HG02943 (cell line): Measurements from ENCODE around the gene PGPEP1.
"Not testable (repeated sequence)": the region's sequence is repeated elsewhere in the genome, so short reads cannot be mapped to it uniquely, and the experiment has no call there.

ENCODE experiments used
- ATAC-seq: cut with Tn5 transposase; IDR thresholded peaks from one replicate; pipeline ENCODE4 v1.9.1; 2021; ENCODE audit warnings: mild to moderate bottlenecking, low read depth, moderate library complexity; ENCODE audit not compliant: unreplicated experiment

Gene PGPEP1

GRCh38 chr19:18388960-18389725, 48.7 kb downstream of the PGPEP1 start:
- no peak for ATAC-seq

DNA sequence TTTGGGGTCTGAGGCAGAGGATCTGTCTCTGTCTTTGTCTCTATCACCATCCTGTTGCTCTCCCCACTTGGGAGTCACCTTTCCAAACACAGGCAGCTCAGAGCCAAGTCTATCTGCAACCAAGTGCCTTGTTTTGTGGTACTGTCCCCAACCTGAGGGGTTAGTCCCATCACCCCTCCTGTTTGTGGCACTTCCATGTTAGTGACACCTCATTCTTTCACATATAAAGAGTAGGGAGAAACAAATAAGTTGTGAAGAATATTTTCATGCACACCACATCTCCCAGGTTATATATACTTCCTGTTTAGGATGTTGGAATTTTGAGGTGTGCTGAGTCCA, 49.3 kb downstream of the PGPEP1 start:
- no peak for ATAC-seq

GRCh38 chr19:18390065-18390907, 49.9 kb downstream of the PGPEP1 start:
- no peak for ATAC-seq

GRCh38 chr19:18391509-18392075, 51.2 kb downstream of the PGPEP1 start:
- ATAC-seq = no peak

- no peak for ATAC-seq
Observed at GRCh38 chr19:18392417-18392816, 52.0 kb downstream of the PGPEP1 start.

DNA sequence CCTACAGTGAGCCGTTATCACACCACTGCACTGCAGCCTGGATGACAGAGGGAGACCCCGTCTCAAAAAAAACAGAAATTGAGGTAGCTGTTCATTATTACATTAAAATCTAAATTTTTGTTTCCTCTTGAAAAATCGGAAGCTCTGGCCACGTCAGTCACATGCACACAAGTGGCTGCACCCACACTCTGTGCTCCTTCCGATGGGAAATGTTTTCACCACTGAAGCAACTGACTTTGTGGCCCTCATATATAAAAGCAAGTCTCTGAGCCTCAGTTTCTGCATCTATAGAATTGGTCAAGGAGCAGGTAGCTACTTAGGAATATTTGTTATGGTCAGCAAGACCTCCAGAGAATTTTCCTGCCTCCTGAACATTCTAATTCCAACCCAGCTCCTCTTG, 52.5 kb downstream of the PGPEP1 start:
- no peak for ATAC-seq

DNA sequence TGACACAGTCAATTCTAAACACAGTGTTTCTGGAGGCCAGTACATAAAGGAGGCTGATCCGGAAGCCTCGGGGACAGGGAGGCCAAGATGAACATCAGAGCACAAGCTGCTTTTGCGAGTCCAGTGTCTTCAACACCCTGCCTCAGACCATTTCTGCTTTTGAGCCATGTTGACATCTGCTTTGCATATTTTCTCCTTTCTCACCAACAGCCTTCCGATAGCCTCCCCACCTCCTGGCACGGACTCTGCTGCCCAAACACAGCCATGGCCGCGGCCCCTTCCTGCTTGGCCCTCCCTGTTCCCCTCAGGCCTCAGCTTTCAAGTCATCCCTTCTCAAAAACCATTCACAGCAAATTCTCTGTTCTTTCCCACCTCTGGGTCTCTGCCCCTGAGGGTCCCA, 53.4 kb downstream of the PGPEP1 start:
- ATAC-seq = no peak

DNA sequence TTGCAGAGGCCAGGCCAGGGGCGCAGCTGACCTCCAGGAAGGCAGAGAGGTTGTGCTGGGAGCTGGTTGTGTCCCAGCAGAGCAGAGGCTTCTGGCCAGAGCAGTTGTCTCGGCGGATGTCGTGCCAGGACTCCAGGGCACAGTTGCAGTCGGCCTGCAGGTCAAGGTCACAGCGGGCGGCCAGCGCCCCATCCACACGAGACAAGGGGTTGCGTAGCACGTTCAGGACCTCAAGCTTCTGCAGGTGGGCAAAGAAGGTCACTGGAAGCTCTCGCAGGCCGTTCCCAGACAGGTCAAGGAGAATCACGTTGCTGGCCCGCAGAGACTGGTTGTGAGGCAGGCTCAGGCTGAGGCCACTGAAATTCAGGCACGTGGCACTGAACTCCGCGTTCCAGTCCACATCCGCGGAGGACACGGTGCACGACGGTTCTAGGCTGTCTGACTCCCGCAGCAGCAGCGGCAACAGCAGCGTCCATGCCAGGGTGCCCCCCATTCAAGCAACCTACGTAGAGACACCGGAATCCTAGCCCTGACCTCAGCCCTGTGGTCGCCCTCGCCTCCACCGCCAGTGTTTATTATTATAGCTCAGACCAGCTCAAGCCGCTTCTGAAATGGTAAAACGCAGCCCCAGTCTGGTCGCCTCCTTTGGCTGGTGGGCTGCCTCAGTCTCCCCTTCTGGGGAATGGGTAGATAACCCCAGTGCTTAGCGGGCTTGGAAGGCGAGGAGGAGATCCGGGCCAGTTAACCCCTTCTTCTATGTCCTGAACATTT, 56.3 kb downstream of the PGPEP1 start:
- no peak for ATAC-seq

- no peak for ATAC-seq
Observed at GRCh38 chr19:18397242-18398202, 57.1 kb downstream of the PGPEP1 start, which contains the start of gene LRRC25. LRRC25 (minus strand) TSS chr19:18397622; CDS start chr19:18396963, 659 bp downstream.

GRCh38 chr19:18399008-18399407, 58.6 kb downstream of the PGPEP1 start:
- no peak for ATAC-seq

GRCh38 chr19:18401580-18402112, 61.2 kb downstream of the PGPEP1 start:
- ATAC-seq = no peak

DNA sequence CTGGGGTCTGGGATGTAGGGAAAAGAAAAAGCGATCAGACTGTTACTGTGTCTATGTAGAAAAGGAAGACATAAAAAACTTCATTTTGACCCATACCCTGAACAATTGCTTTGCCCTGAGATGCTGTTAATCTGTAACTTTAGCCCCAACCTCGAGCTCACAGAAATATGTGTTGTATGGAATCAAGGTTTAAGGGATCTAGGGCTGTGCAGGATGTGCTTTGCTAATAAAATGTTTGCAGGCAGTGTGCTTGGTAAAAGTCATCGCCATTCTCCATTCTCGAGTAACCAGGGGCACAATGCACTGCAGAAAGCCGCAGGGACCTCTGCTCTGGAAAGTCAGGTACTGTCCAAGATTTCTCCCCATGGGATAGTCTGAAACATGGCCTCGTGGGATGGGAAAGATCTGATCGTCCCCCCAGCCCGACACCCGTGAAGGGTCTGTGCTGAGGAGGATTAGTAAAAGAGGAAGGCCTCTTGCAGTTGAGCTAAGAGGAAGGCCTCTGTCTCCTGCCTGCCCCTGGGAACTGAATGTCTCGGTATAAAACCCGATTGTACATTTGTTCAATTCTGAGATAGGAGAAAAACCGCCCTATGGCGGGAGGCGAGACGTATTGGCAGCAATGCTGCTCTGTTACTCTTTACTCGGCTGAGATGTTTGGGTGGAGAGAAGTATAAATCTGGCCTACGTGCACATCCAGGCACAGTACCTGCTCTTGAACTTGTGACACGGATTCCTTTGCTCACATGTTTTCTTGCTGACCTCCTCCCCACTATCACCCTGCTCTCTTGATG, 62.3 kb downstream of the PGPEP1 start:
- not testable (repeated sequence) for ATAC-seq

- not testable (repeated sequence) for ATAC-seq
Observed at GRCh38 chr19:18405754-18406153, 65.4 kb downstream of the PGPEP1 start.

GRCh38 chr19:18406749-18407148, 66.4 kb downstream of the PGPEP1 start:
- ATAC-seq = no peak

DNA sequence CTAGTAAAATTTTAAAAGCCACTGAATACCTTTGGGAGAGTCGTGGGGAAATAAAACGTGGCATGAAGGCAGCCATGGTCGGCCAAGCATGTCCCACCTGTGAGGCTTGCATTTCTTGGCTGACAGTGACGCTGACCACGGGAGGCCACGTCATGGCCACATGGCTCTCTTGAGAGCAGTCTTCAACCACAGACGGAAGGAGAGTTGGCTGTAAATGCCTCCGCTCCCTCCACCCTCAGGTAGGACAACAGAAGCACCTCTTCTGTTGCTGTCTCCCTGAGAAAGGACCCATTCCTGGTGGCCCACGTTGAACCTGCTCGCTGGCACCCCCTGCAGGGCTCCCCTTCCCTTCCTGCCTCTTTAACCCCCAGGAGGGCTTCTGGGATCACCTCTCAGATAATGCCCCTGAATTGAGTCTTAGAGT, 67.7 kb downstream of the PGPEP1 start:
- ATAC-seq = no peak

DNA sequence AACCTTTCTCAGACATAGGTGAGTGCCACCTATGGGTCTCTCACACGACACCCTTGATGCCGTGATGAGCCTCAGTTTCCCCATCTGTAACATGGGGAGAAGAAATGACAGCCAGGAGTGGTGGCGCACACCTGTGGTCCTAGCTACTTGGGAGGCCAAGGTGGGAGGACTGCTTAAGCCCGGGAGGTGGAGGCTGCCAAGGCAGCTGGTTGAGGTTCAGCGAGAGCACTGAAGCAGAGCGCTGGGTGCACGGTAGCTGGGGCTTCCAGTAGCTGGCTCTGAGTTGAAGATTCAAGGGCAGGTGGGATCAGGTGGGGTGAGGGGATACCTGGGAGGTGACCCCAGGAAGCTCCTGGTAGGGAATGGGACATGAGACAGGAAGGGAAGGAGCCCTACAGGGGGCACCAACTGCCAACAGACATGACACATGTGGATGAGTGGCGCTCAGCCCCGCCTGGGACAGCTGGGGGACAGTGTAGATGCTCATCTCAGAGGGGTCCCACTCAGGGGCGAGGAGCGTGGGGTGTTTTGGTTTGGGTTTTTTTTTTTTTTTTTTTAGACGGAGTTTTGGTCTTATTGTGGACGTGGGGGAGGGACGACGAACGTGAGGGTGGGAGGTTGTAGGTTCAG, 72.3 kb downstream of the PGPEP1 start:
- ATAC-seq = no peak

DNA sequence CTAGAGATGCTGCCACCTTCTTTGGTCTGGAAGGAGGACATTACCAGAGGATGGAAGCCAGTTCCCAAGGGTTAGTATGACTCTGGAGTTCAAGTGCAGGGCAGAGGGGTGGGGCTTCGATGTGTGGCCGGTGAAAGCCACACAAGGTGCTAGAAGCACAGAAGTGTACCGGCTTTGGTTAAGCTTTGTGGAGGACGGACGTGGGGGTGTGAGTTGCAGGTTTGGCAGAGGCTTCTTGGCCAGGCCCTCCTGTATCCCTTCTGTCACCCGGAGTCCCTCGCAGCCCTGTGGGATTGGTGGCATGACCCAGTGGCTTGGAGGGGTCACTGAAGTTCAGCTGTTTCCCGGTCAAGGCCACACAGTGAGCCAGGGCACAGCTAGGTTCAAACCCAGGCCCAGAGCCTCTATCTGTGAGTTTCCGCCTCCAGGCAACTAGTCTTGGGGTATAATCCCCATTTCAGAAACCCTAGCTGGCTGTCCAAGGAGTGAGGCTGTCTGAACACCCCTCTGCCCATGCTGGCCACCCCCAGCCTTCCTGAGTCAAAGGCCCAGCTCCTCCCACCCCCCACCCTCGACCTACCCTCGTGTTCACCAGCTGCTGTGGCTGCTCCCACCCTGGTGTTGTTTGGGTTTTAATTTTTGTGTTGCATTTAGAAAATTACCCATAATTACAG, 74.2 kb downstream of the PGPEP1 start:
- ATAC-seq = no peak
